Neural progenitor cell (in vitro differentiated cells): ENCODE data around the gene RELB. TPM values are rescaled to one million over a fixed set of nuclear protein-coding genes. Genes with fewer than 3 reads are reported as not detected.

ENCODE experiments used
- DNase-seq: peaks from one replicate; pipeline ENCODE4 v3.0.0-alpha.2; 2016; ENCODE audit warnings: low spot score
- H2AFZ ChIP-seq: fragments of 200-600 bp; sonication (generic); replicated peaks from 2 replicates; pipeline ENCODE4 v1.6.1; 2016; ENCODE audit warnings: antibody characterized with exemption
- H3F3A ChIP-seq: fragments of 200-600 bp; sonication (generic); 2 replicates; pipeline ENCODE4 v1.6.1; 2016; ENCODE audit warnings: antibody characterized with exemption, low read depth
- H3K27ac ChIP-seq: fragments of 200-600 bp; sonication (generic); 2 replicates; pipeline ENCODE4 v1.5.1; 2016; ENCODE audit warnings: mild to moderate bottlenecking
- H3K27me3 ChIP-seq: fragments of 200-600 bp; sonication (generic); 2 replicates; pipeline ENCODE4 v1.6.1; 2016; ENCODE audit warnings: mild to moderate bottlenecking, moderate library complexity
- H3K36me3 ChIP-seq: fragments of 200-600 bp; sonication (generic); 2 replicates; pipeline ENCODE4 v1.5.1; 2016
- H3K4me1 ChIP-seq: fragments of 200-600 bp; sonication (generic); 2 replicates; pipeline ENCODE4 v1.6.1; 2016; ENCODE audit warnings: mixed run types
- H3K4me2 ChIP-seq: fragments of 200-600 bp; sonication (generic); 2 replicates; pipeline ENCODE4 v1.6.1; 2016
- H3K4me3 ChIP-seq: fragments of 200-600 bp; sonication (generic); 2 replicates; pipeline ENCODE4 v1.5.1; 2016
- H3K79me2 ChIP-seq: fragments of 200-600 bp; sonication (generic); 2 replicates; pipeline ENCODE4 v1.6.1; 2016; ENCODE audit warnings: low read depth
- H3K9ac ChIP-seq: fragments of 200-600 bp; sonication (generic); 2 replicates; pipeline ENCODE4 v1.6.1; 2016
- H3K9me3 ChIP-seq: fragments of 200-600 bp; sonication (generic); 2 replicates; pipeline ENCODE4 v1.5.1; 2016; ENCODE audit warnings: low read depth
- H4K20me1 ChIP-seq: fragments of 200-600 bp; sonication (generic); 2 replicates; pipeline ENCODE4 v1.6.1; 2016; ENCODE audit warnings: low read depth
- H3K27ac Mint-ChIP-seq: 3 replicates; pipeline ENCODE4 v1.8.0; 2021; ENCODE audit warnings: mixed read lengths
- H3K27me3 Mint-ChIP-seq: 2 replicates; pipeline ENCODE4 v1.8.0; 2022; ENCODE audit warnings: low read depth, mild to moderate bottlenecking, inconsistent platforms, moderate library complexity, mixed read lengths; ENCODE audit not compliant: insufficient read depth
- H3K36me3 Mint-ChIP-seq: 3 replicates; pipeline ENCODE4 v1.8.0; 2021; ENCODE audit warnings: mixed read lengths
- H3K4me1 Mint-ChIP-seq: 3 replicates; pipeline ENCODE4 v1.8.0; 2021; ENCODE audit warnings: mixed read lengths
- H3K4me3 Mint-ChIP-seq: 3 replicates; pipeline ENCODE4 v1.8.0; 2021; ENCODE audit warnings: mild to moderate bottlenecking, moderate library complexity, mixed read lengths
- H3K9me3 Mint-ChIP-seq: 3 replicates; pipeline ENCODE4 v1.8.0; 2020; ENCODE audit warnings: mixed read lengths
- CTCF ChIP-seq: fragments of 200-600 bp; sonication (generic); IDR thresholded peaks from 2 replicates; pipeline ENCODE4 v1.5.1; 2017; ENCODE audit warnings: antibody characterized with exemption, mild to moderate bottlenecking
- EZH2 ChIP-seq: fragments of 200-600 bp; sonication (generic); IDR thresholded peaks from 2 replicates; pipeline ENCODE4 v1.6.1; 2017; ENCODE audit warnings: antibody characterized with exemption, mild to moderate bottlenecking, moderate library complexity
- EZH2phosphoT487 ChIP-seq: fragments of 200-600 bp; sonication (generic); IDR thresholded peaks from 2 replicates; pipeline ENCODE4 v1.6.1; 2017; ENCODE audit warnings: antibody characterized with exemption
- total RNA-seq: library from RNA; depleted of rRNA; stranded (reverse); fragments of >200 nt; gene quantifications from 2 replicates; pipeline ENCODE4 v1.2.3, GENCODE V29; 2015; ENCODE audit warnings: low replicate concordance

The RELB gene
- total RNA-seq, 1 donor from 2014 or later: 0.43 TPM

DNA sequence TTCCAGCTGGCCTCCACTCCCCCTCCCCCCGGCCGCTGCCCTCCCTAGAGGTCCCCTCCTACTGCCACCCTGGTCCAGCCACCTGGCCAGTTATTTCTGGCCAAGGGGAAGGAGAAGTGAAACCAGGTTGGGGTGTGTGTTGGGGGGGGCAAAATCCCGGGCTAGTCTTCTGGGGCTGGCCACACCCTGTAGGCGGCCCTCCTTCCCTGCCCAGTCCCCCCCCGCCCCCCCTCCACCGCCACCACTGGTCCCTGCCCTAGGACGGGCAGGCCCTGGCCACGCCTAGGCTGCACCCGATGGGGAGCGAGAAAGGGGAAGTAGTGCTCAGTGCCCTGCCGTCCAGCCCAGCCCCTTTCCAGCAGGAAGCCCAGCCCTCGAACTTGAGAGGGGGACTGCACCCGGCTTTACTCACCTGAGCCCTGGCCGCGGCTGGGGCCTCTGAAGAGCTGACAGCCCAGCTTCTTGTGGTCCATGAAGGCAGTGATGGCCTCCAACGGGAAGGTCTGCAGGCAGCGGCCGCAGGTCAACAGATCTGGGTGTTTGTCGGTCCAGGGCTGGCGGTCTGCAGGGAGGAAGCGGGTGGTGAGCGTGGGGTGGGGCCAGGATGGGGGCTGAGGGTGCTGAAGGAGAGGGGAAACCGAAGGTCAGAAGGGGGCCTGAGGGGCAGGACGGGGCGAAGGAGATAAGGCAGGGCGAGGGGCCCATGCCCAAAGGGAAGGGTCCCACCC lies 74.2 kb downstream of the RELB start:
- no peak overlapping the region for H3K27ac Mint-ChIP-seq
- peak overlapping the region; percentile 47 for H3K4me3 ChIP-seq

DNA sequence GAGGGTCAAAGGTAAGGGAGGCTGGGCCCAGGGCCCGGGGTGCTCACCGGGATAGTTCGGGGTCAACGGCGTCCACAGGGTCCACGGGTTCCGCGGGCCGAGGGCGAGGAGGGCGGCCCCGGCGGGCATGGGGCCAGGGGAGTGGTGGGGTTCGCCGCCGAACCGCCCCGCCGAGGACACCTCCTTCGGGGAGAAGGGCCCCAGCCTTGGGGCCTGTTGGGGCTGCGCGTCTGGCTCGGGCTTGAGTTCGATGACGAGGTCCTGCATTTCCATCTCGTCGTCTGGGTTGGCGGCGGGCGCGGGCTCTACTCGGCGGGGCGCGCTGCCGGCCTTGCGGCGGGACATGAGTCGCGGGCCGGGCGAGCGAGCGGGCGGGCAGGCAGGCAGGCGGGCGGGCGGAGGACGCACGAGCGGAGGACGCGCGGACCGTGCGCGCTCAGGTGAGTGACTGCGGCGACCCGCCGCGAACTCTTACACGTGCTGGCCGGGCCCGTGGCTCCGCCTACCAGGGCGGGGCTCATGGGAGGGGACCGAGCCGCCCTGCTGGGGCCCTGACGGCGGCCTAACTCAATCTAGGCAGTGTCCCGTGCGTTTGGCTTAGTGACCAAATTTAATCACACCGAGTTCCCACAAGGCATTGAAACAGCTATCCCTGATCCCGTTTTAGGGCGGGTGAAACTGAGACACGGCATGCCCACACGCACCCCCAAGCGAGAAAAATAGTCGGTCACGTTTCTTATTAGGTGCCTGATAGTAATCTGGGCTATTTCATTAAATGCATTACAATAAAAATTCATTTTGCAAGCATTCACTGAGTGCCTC lies 75.0 kb downstream of the RELB start, which contains the start of gene ZNF296:
TSS of gene ZNF296 (minus strand) at position 450 of the 822 bp plus-strand sequence. CDS start at position 345, 105 bp downstream.
- Histone ChIP-seq H3K4me3 (peak within 1 kb of the TSS; percentile 47), H3F3A (peaks cover 67% of the 10 kb centered on the region), H2AFZ (peak within 1 kb of the TSS; percentile 74), H3K27ac (no peak within 1 kb of the TSS), H3K4me1 (peaks cover 35% of the 10 kb centered on the region), H4K20me1 (peaks cover 25% of the 10 kb centered on the region), H3K4me2 (peak within 1 kb of the TSS; percentile 74), H3K9me3 (no peaks in the 10 kb centered on the region), H3K36me3 (no peaks in the 10 kb centered on the region), H3K9ac (no peak within 1 kb of the TSS), H3K79me2 (peaks cover 20% of the 10 kb centered on the region), H3K27me3 (peaks cover 36% of the 10 kb centered on the region)
- peak within 1 kb of the TSS; percentile 71 for H3K4me3 Mint-ChIP-seq
- peaks cover 2% of the 10 kb centered on the region for H3K36me3 Mint-ChIP-seq
- DNase-seq: peak; percentile 91
- peaks cover 20% of the 10 kb centered on the region for H3K27me3 Mint-ChIP-seq
- H3K27ac Mint-ChIP-seq: no peak within 1 kb of the TSS
- TF ChIP-seq CTCF: no peak
- TF ChIP-seq EZH2: peak; percentile 64
- peak; percentile 53 for TF ChIP-seq EZH2phosphoT487
- no peaks in the 10 kb centered on the region for H3K9me3 Mint-ChIP-seq
- H3K4me1 Mint-ChIP-seq: peaks cover 28% of the 10 kb centered on the region

More for the DNA sequence above, 74.2 kb downstream of the RELB start:
- H2AFZ ChIP-seq: peak overlapping the region; percentile 74
- peaks cover 31% of the 10 kb centered on the region for H3K4me1 ChIP-seq
- H3K27me3 Mint-ChIP-seq: peaks cover 20% of the 10 kb centered on the region
- peaks cover 36% of the 10 kb centered on the region for H3K27me3 ChIP-seq
- no peaks in the 10 kb centered on the region for H3K9me3 ChIP-seq
- peaks cover 20% of the 10 kb centered on the region for H4K20me1 ChIP-seq
- H3F3A ChIP-seq: peaks cover 62% of the 10 kb centered on the region
- no peaks in the 10 kb centered on the region for H3K9me3 Mint-ChIP-seq
- H3K4me3 Mint-ChIP-seq: peak overlapping the region; percentile 71
- no peaks in the 10 kb centered on the region for H3K36me3 Mint-ChIP-seq
- H3K9ac ChIP-seq: no peak overlapping the region
- DNase-seq: peak; percentile 43
- peaks cover 25% of the 10 kb centered on the region for H3K4me1 Mint-ChIP-seq
- no peak overlapping the region for H3K27ac ChIP-seq
- peak overlapping the region; percentile 74 for H3K4me2 ChIP-seq
- H3K36me3 ChIP-seq: no peaks in the 10 kb centered on the region
- TF ChIP-seq EZH2phosphoT487 (peak; percentile 7), EZH2 (peak; percentile 18), CTCF (no peak)
- H3K79me2 ChIP-seq: peaks cover 12% of the 10 kb centered on the region

DNA sequence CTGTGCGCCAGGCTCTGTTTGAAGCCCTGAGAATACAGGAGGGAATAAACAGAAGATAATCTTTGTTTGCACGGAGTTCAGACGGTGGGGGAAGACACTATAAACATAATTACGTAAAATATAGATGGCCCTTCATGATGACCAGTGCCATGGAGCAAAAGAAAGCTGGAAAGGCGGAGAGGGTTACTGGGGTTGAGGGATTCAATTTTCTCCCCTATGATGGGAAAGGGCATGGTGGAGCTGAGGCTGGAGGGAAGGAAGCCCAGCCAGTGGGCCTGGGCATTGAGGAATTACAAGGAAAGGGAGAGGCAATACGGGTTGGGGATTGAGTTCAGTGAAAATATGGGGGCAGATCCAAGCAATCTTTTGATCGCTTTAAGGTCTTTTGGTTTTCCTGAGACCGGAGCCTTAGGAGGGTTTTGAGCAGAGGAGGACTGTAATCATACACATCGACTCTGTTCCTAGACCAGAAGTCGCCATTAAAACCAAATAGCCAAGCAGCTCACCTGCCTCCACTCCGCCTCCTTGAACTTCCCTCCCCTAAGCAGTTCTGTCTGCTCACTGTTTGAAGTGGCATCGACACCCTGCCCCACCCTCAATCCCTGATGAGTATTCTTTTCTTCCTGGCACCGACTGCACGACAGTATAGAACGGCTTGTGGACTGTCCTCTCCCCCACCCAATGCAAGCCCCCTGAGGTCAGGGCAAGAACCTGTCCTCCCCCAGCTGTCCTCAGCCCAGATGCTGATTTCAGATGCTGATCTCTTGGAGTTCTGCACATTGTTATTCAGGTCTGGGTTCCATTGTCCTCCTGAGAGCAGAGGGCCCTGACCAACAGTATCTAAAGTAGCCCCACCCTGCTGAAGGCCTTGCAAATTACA lies 75.8 kb downstream of the RELB start:
- DNase-seq: no peak
- peaks cover 6% of the 10 kb centered on the region for H3K36me3 Mint-ChIP-seq
- peaks cover 67% of the 10 kb centered on the region for H3F3A ChIP-seq
- TF ChIP-seq EZH2phosphoT487 (no peak), EZH2 (no peak), CTCF (no peak)
- H3K4me3 ChIP-seq: peak overlapping the region; percentile 47
- no peaks in the 10 kb centered on the region for H3K36me3 ChIP-seq
- peaks cover 27% of the 10 kb centered on the region for H4K20me1 ChIP-seq
- H3K9me3 Mint-ChIP-seq: no peaks in the 10 kb centered on the region
- H3K27me3 Mint-ChIP-seq: peaks cover 24% of the 10 kb centered on the region
- H3K4me2 ChIP-seq: peak overlapping the region; percentile 74
- peak overlapping the region; percentile 74 for H2AFZ ChIP-seq
- H3K4me3 Mint-ChIP-seq: peak overlapping the region; percentile 70
- H3K27me3 ChIP-seq: peaks cover 36% of the 10 kb centered on the region
- no peak overlapping the region for H3K9ac ChIP-seq
- H3K27ac Mint-ChIP-seq: no peak overlapping the region
- no peak overlapping the region for H3K27ac ChIP-seq
- peaks cover 28% of the 10 kb centered on the region for H3K79me2 ChIP-seq
- no peaks in the 10 kb centered on the region for H3K9me3 ChIP-seq
- peaks cover 30% of the 10 kb centered on the region for H3K4me1 Mint-ChIP-seq
- H3K4me1 ChIP-seq: peaks cover 35% of the 10 kb centered on the region
